Limb (tissue), 2 donors: ENCODE data around the gene RFNG.

ENCODE experiments used
- DNase-seq, 2 donors: peaks; one replicate each; pipeline ENCODE4 v3.0.0-alpha.2; 2016; ENCODE audit errors: extremely low spot score in 2 of 2

Gene RFNG

DNA sequence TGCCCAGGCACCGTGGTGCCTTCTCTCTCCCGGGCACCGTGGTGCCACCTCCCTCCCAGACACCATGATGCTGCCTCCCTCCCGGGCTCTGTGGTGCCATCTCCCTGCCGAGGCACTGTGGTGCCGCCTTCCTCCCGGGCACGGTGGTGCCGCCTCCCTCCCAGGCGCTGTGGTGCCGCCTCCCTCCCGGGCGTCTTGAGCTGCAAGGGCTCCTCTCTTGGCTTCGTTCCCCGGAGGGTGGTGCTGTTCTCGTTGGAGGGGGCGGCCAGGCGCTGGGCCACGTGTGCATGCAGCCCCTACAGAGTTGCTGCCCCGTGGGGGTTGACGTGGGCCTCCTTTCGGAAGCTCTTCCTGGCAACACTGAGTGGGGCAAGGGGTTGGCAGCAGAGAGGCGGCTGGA lies 37.2 kb downstream of the RFNG start:
- no peak for DNase-seq

DNA sequence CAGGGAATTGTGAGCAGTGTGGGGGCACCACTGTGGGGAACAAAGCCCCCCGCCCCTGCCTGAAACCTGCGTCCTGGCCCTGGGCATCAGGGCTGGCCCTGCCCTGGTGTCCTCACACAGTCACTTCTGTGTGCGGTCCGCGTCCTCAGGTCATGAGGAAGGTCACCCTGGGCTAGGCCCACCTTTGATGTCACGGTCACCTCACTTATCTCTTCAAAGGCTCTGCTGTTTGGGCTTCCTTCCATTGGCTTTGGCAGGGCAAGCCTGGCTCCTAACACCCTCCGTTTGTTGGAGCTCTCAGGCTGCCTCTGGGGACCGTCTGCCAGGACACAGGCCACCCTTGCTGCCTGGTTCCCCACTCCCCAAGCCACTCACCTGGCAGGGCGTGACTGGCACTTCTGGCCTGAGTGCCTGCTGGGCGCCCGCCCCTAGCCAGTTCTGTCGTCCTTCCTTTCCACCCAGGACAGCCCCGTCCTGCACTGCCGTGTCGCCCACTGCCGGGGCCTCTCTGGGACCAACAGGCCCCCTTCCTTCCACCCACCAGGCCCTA lies 37.8 kb downstream of the RFNG start:
- no peak for DNase-seq

GRCh38 chr17:82013341-82013740 lies 38.3 kb downstream of the RFNG start:
- DNase-seq: no peak

DNA sequence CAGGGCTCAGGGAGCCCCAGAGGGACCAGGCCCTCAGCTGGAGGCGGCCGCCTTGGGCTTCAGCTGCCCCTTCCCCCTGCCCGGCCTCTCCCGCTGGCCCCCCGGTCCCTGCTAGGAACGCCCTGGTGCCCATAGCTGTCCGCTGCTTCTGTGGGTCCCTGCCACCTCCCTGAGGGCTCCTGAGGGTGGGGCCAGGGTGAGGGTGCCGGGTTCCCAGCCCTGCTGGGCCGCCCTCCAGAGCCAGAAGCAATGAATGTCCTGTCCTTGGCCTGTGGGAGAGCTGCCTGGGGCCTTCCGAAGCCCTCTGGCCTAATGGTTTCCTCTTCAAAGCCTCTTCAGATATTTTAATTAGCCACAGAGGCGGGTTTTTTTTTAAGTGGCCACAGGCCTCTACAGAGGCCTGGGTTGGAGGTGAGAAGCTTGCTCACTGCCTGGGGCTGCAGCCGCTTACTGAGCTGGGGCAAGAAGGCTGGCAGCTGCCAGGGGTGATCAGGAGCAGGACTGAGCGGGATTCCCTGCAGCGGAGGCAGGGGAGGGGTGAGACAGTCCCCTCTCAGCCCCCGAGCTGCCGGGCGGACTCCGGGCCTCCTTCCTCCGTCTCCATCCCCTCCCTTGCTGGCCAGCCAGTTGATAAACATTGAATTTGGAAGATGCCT lies 38.8 kb downstream of the RFNG start:
- no peak for DNase-seq

- DNase-seq: no peak
These were observed 39.4 kb downstream of the RFNG start for GRCh38 chr17:82012261-82012639.

GRCh38 chr17:82011617-82012187 lies 39.9 kb downstream of the RFNG start:
- DNase-seq: no peak

DNA sequence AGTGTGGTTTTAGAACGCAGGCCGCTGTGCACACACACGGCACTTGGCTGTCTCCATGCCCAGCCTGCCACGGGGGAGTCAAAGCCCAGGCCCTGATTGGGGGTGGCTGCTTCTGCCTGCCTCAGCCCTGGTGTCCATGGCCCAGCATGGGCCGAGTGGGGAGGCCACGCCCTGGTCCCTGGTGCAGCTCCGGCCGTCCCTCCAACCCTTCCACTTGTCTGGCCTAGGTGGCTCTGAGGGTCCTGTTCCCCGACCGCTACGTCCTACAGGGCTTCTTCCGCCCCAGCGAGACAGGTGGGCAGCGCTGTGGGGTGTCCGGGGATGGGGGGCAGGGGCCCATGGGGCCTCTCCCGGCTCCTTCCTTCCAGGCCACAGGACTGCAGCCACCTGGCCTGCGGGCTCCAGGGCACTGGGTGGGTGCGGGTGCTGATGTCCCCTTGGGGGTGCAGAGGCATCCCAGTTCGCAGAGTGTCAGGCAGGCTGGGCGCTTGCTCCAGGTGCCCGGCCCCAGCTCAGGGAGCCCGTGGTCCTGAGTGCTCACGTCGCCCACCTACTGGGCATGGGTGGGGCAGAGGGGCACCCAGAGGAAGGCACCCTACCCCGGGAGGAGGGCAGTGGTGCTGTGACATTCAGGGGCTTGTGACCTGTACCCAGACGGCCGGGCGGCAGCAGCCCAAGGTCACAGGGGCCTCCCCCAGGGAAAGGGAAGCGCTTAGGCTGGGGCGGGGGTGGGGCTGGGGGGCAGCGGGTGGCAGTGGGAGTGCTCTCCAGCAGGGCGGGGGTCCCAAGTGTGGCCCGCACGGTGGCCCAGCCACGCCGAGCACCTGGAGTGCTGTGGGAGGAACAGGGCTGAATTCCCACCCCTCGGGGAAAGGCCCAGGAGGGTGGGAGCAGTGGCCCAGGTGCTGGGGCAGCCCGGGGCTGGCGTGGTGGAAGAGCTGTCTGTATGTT lies 40.8 kb downstream of the RFNG start:
- DNase-seq: no peak

DNA sequence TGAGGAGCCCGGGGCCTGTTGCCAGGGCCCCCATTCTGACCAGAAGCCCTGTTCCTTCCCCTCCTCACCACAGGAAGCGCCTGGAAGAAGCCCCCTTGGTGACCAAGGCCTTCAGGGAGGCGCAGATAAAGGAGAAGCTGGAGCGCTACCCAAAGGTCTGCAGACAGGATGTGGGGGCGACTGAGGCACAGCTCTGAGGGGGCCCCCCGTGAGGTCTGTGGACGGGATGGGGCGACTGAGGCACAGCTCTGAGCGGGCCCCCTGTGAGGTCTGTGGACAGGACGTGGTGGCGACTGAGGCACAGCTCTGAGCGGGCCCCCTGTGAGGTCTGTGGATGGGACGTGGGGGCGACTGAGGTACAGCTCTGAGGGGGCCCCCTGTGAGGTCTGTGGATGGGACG lies 42.2 kb downstream of the RFNG start:
- DNase-seq: no peak

GRCh38 chr17:82008941-82009405 lies 42.6 kb downstream of the RFNG start:
- no peak for DNase-seq

DNA sequence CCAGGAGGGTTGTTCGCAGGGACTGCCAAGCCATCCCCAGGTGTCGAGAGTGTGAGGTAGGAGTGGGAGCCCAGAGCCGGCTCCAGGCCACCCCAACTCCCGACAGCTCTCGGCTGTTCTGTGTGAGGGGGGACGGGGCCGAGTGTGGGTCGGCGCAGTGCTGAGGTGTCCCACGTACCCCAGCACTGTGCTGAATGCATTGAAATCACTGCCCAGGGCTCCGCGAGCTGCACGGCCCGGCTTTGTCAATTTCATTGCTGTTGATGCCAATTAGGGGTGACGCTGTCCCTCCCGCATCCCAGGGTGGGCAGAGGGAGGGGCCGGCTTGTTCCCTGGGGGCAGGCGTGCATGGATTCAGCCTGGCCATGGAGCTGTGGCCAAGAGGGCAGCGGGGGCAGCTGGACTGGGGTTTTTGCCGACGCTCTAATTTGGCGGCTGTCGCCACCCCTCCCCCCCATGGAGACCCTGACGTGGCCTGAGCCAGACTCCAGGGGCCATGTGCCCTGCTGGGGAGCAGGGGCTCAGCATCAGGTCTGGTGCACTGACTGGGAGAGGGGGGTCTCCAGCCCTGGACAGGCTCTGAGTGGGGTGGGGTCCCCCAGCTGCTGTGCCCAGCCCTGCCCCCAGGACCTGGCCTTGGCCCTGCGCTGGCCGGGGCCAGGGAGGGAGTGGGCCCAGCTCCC lies 43.2 kb downstream of the RFNG start:
- DNase-seq: no peak

GRCh38 chr17:82007495-82008257 lies 43.9 kb downstream of the RFNG start:
- DNase-seq: no peak

- DNase-seq: no peak
These were observed 44.5 kb downstream of the RFNG start for GRCh38 chr17:82007228-82007494.

DNA sequence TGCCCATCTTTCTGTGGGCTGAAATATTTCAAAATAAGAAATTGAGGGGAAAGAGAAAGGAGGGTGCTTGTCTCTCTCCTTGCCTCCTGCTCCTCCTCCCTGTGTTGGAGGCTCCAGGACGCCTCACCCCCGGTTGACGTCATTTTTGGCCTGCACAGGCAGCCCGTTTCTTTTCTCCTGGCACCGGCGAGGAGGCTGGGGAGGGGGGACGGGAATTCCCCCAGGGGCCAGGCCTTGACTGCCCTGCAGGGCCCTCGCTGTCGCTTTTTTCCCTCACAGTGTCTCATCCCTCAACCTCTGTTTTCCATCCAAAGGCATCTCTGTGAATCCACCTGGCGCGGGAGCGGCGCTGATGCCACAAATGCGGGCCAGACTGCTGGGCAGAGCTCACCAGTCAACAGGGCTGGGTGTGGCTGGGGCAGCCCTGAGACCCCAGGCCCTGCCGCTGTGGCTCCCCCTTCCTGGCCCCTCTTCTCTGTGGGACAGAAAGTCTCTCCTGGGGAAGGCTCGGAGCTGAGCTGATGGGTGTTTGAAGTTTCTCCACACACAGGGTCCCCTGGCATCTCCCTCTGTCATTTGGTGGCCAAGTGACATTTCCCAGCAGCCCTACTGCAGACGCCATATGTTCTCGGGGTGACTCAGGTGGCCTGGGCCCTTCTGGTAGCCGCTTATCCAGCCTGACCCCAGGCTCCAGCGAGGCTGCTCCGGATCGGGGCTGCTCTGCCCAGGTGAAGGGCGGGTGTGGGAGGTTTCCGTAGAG lies 45.0 kb downstream of the RFNG start:
- no peak for DNase-seq

DNA sequence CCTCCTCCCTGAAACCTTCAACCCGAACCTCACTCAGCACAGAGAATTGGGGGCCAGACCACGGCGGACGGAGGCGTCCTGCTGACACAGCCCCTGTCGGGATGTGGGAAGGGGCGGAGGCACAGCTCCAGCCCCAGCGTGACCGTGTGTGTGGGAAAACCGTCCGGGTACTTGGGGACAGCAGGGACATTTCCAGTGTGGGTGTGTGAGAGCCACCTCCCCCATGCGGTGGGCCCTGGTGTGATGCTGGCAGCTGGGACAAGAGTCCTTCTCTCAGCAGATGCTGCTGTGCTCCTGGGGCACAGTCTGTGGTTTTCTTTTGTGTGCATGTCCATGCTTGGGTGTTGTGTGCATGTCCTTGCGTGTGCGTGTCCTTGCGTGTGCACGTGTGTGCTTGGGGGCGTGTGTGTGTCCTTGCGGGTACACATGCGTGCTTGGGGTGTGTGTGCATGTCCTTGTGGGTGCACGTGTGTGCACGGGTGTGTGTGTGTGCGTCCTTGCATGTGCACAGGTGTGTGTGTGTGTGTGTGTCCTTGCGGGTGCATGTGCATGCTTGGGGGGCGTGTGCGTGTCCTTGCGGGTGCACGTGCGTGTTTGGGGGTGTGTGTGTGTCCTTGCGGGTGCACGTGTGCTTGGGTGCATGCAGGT lies 45.8 kb downstream of the RFNG start:
- DNase-seq: no peak

DNA sequence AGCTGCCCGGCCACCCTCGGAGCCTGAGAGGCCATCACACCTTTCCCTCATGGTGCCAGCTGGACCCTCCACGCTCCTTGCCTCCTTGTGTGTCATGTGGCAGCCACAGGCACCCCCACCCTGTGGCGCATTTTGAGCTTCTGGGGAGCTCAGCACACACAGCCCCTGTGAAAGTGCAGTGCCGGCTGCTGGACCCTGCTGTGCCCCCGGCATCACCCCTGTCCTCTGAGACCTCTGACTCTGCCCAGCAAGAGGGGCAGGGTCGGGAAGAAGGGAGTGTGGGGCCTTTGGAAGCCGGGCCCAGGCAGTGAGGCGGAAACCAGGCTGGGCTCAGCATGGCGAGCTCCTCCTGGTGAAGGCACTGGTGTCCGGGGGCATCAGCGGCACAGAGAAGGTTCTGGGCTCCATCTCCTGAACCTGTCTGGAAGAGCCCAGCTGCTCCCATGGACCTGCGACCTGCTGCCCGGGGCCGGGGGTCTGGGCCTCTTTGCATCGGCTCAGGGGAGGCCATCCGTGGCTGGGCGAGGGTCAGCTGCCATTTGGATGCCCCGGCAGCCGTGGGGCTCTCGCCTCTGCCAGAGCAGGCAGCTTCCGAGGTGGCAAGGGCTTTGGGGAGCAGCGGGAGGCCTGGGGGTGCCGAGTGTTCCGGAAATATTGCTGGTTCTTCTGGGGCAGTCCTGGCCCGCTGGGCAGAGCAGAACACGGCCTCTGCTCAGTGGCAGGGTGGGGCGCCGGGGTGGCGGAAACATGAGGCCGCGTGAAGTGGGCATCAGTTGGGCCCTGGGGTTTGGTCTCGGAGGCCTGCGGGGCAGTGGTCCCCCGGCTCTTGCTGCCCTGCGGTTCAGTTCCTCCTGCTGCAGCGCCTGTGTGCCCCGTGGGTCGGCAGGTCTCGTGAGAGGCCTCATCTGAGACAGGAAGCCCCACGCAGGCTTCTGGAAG lies 46.8 kb downstream of the RFNG start:
- DNase-seq: no peak

DNA sequence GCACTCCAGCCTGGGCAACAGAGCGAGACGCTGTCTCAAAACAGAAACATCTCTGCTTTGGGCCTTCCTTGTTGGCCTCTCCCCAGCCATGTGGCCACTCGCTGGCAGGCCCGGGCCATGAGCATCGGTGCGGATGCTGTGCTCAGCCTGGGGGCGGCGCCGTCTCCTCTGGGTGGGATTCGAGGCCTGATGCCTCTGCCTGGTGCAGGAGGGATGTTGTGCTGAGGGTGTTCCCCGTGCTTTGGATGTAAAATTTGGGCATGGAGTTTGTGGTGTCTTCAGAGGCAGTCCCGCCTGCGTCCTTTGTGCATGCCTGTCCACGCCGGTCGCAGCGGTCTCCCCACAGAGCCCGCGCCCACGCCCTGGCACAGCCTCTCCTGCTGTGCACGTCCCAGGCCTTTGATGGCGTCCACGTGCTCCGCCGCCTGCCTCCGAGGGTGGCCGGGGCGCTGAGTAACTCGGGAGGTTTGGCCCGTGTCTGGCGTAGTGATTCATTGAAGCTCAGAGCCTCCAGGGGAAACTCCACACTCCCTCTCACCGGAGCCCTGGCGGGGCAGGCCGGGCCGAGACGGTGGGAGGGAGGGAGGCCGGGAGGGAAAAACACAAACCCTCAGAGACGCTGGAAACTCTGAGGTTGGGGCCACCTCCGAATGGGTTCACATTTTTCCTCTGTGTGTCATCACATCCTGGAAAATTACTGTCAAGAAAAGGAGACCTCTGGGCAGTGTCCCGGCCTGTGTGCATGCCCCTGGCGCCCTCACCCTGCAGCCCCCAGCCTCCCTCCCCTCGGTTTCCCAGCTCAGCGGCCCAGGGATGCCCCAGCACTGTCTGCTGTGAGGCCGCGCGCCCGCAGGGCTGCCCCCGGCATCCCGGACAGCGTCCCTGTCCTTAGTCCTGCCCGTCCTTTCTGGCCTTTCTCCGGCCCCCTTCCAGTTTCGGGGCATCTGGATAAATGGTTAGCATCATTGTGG lies 47.9 kb downstream of the RFNG start:
- no peak for DNase-seq

DNA sequence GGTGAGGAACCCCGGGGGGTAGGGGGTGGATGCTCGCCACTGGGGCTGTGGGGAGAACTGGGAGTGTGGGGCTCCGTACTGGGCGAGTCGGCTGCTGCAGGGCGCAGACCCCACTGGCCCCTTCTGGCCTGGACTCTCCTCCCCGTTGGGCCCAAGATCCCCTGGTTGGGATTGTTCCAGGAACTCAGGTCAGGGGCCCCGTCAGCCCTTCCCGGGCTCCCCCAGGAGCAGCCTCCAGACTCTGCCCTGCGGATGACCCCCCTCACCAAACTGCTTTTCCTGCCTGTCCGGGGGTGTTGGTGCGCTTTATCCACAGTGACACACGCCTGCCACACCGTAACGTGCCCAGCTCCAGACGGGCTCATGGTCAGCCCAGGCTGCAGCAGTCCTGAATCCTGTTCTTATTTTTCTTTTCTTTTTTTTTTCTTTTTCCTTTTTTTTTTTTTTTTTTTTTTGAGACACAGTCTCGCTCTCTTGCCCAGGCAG lies 50.0 kb downstream of the RFNG start:
- DNase-seq: no peak
